ENCODE measurements around the gene GCKR. TPM values are rescaled to one million over a fixed set of nuclear protein-coding genes. Genes with fewer than 3 reads are reported as not detected.

The GCKR gene
- total RNA-seq, 4 donors from 2014 or later: not detected

DNA sequence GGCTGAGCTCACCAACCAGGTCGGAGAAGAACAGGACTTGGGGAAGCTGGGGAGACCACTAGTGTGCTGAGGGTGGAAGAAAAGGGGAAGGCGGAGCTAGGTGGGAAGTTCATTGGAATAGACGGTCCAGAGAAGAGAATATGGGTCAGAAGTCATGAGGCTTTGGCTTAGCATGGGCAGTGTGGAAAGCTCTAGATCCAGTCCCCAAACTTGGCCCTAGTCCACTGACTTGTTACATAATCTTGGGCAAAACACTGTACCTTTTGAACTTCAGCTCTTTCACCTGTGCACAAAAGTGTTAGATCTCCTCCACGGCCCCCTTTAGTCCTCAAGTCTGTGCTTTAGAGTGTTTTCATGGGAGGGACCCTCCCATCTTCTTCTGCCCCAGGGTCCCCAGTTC lies 10.7 kb downstream of the GCKR start:
- TF ChIP-seq EP300 (IDR thresholded peaks at IDR 0.05; ENCODE audit: low read depth) (no peak), POLR2AphosphoS5 (IDR thresholded peaks at IDR 0.05) (no peak), POLR2A (IDR thresholded peaks at IDR 0.05) (no peak)
- TF ChIP-seq, protein P1, sequence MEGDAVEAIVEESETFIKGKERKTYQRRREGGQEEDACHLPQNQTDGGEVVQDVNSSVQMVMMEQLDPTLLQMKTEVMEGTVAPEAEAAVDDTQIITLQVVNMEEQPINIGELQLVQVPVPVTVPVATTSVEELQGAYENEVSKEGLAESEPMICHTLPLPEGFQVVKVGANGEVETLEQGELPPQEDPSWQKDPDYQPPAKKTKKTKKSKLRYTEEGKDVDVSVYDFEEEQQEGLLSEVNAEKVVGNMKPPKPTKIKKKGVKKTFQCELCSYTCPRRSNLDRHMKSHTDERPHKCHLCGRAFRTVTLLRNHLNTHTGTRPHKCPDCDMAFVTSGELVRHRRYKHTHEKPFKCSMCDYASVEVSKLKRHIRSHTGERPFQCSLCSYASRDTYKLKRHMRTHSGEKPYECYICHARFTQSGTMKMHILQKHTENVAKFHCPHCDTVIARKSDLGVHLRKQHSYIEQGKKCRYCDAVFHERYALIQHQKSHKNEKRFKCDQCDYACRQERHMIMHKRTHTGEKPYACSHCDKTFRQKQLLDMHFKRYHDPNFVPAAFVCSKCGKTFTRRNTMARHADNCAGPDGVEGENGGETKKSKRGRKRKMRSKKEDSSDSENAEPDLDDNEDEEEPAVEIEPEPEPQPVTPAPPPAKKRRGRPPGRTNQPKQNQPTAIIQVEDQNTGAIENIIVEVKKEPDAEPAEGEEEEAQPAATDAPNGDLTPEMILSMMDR (IDR thresholded peaks at IDR 0.05): no peak
- WGBS, 2 donors (ENCODE audit: low coverage in 1 of 2): 70 to 94% methylated on average over 2 to 4 of the region's 4 CpGs
- intact Hi-C loops (cut with DNase I; ENCODE audit: low total_unique reads): no loop called here
- no peak overlapping the region for H3K4me3 ChIP-seq
- no peaks in the 10 kb centered on the region for H3K9me3 ChIP-seq
- peaks cover 4% of the 10 kb centered on the region for H3K27me3 ChIP-seq
- H3K4me1 ChIP-seq: no peaks in the 10 kb centered on the region
- no peak overlapping the region for H3K27ac ChIP-seq
- DNase-seq: no peak
- no peaks in the 10 kb centered on the region for H3K36me3 ChIP-seq
- in situ Hi-C loops (cut with MboI; ENCODE audit: low pct_ligation_motif_present in 1 of 4, low pct_unique_long_range_greater_than_20kb in 1 of 4, low sequenced_read_pairs in 3 of 4): no loop called here

DNA sequence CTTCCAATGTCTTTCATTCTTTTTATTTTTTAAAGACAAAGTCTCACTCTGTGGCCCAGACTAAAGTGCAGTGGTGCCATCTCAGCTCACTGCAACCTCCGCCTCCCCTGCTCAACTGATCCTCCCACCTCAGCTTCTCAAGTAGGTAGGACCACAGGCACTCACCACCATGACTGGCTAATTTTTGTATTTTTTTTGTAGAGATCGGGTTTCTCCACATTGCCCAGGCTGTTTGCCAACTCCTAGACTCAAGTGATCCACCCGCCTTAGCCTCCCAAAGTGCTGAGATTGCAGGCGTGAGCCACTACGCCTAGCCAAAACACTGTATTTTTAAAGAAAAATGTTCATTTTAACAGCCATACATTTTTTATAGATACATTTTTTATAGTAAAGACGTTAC lies 12.7 kb downstream of the GCKR start:
- no peak for TF ChIP-seq POLR2AphosphoS5 (IDR thresholded peaks at IDR 0.05)
- no peak for TF ChIP-seq POLR2A (IDR thresholded peaks at IDR 0.05)
- TF ChIP-seq EP300 (IDR thresholded peaks at IDR 0.05; ENCODE audit: low read depth): no peak
- TF ChIP-seq, protein P1 (IDR thresholded peaks at IDR 0.05): no peak
- H3K4me3 ChIP-seq: no peak overlapping the region
- no peaks in the 10 kb centered on the region for H3K9me3 ChIP-seq
- H3K27ac ChIP-seq: no peak overlapping the region
- no peak for DNase-seq
- intact Hi-C loops (cut with DNase I; ENCODE audit: low total_unique reads) (no loop called here), in situ Hi-C loops (cut with MboI; ENCODE audit: low pct_ligation_motif_present in 1 of 4, low pct_unique_long_range_greater_than_20kb in 1 of 4, low sequenced_read_pairs in 3 of 4) (no loop called here)
- H3K36me3 ChIP-seq: no peaks in the 10 kb centered on the region
- H3K27me3 ChIP-seq: peaks cover 4% of the 10 kb centered on the region
- no peaks in the 10 kb centered on the region for H3K4me1 ChIP-seq
- WGBS, 2 donors (ENCODE audit: low coverage in 1 of 2): 62% methylated on average over 4 to 6 of the region's 6 CpGs

DNA sequence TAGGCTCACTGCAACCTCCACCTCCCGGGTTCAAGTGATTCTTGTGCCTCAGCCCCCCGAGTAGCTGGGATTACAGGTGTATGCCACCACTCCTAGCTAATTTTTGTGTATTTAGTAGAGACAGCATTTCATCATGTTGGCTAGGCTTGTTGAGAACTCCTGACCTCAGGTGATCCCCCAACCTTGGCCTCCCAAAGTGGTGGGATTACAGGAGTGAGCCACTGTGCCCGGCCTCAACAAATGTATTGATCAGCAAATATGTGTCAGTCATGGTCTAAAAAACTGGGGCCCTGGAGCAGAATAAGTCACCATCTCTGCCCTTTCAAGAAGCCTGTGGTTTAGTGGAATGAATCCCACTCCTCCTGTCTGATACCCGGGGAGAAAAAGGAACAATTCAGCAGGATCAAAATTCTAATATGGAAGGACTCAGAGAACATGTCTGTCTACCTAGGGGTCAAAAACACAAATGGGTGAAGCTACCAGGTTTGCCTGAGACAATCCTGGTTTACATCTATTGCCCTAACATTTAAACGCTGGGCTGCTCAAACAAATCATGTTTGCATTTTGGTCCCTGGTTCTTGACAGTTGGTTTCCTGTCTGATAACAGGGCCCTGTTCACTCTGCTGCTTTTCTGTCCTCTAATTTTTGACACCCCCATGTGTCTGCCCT lies 21.6 kb downstream of the GCKR start:
- TF ChIP-seq POLR2A (IDR thresholded peaks at IDR 0.05) (no peak), POLR2AphosphoS5 (IDR thresholded peaks at IDR 0.05) (no peak), EP300 (IDR thresholded peaks at IDR 0.05; ENCODE audit: low read depth) (no peak)
- TF ChIP-seq, protein P1 (IDR thresholded peaks at IDR 0.05): no peak
- intact Hi-C loops (cut with DNase I; ENCODE audit: low total_unique reads): no loop called here
- Histone ChIP-seq H3K27me3 (peaks cover 3% of the 10 kb centered on the region), H3K4me3 (no peak overlapping the region), H3K4me1 (no peaks in the 10 kb centered on the region), H3K9me3 (no peaks in the 10 kb centered on the region), H3K36me3 (no peaks in the 10 kb centered on the region), H3K27ac (no peak overlapping the region)
- WGBS, 2 donors (ENCODE audit: low coverage in 1 of 2): 63 to 76% methylated on average over 3 to 5 of the region's 5 CpGs
- no peak for DNase-seq
- in situ Hi-C loops (cut with MboI; ENCODE audit: low pct_ligation_motif_present in 1 of 4, low pct_unique_long_range_greater_than_20kb in 1 of 4, low sequenced_read_pairs in 3 of 4): no loop called here

- intact Hi-C loops (cut with DNase I; ENCODE audit: low total_unique reads): no loop called here
- no peak overlapping the region for H3K27ac ChIP-seq
- no peaks in the 10 kb centered on the region for H3K36me3 ChIP-seq
- TF ChIP-seq POLR2A (IDR thresholded peaks at IDR 0.05) (no peak), POLR2AphosphoS5 (IDR thresholded peaks at IDR 0.05) (no peak), EP300 (IDR thresholded peaks at IDR 0.05; ENCODE audit: low read depth) (no peak)
- TF ChIP-seq, protein P1 (IDR thresholded peaks at IDR 0.05): no peak
- no peak overlapping the region for H3K4me3 ChIP-seq
- no peak for DNase-seq
- H3K4me1 ChIP-seq: no peaks in the 10 kb centered on the region
- H3K27me3 ChIP-seq: peaks cover 3% of the 10 kb centered on the region
- no peaks in the 10 kb centered on the region for H3K9me3 ChIP-seq
- 83% methylated on average over 4 of the region's 4 CpGs; no CpG with 5 or more reads in 1 of the 2 donors for WGBS, 2 donors (ENCODE audit: low coverage in 1 of 2)
- in situ Hi-C loops (cut with MboI; ENCODE audit: low pct_ligation_motif_present in 1 of 4, low pct_unique_long_range_greater_than_20kb in 1 of 4, low sequenced_read_pairs in 3 of 4): no loop called here
Measured at GRCh38 chr2:27518782-27519113, 22.1 kb downstream of the GCKR start.
